ENCODE results near the gene STMN3. TPM values are rescaled to one million over a fixed set of nuclear protein-coding genes. Genes with fewer than 3 reads are reported as not detected.

The STMN3 gene
- total and polyA plus RNA-seq, 4 donors, result 0.42 to 2.9 (median 0.91) TPM

DNA sequence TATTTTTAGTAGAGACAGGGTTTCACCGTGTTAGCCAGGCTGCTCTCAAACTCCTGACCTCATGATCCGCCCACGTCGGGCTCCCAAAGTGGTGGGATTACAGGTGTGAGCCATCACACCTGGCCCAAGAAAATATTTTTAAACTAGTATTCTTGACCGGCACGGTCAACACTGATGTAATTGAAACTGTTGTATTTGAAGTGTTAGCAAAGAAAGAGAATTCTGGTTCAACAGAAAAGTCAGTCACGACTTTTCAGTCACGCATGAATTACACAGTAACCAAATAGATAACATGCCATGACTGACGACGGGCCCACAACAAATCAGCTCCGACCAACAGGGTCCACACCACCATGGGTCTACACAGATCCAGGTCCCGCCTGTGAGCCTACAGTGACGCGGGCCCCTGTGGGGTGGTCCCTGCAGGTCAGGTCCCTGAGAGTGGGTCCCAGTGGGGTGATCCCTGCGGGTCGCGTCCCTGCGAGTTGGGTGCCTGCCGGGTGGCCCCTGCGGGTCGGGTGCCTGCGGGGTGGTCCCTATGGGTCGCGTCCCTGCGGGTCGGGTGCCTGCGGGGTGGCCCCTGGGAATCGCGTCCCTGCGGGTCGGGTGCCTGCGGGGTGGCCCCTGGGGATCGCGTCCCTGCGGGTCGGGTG, 27.3 kb downstream of the STMN3 start:
- peak overlapping the region; percentile 97 to 98 for H3K27ac ChIP-seq (ENCODE audit: low read depth in 1 of 2, low read length in 2 of 2)
- peaks cover 2 to 9% (median 9%) of the 10 kb centered on the region in 4 donors for H3K4me1 ChIP-seq (ENCODE audit: control insufficient read depth in 4 of 4, insufficient read depth in 4 of 4, low read length in 3 of 4)
- WGBS, result 10% methylated on average over 36 of the region's 36 CpGs
- H3K9me3 ChIP-seq (ENCODE audit: control insufficient read depth in 4 of 4, low read length in 3 of 4), result no peaks in the 10 kb centered on the region
- peak overlapping the region; percentile 28 to 68 for H3K9ac ChIP-seq (ENCODE audit: low read depth in 1 of 2, low read length in 2 of 2)
- peak overlapping the region; percentile 55 to 92 (median 81) for H3K4me3 ChIP-seq (ENCODE audit: low read depth in 1 of 3, low read length in 3 of 3)
- peak; percentile 62 for DNase-seq (ENCODE audit: low spot score)
- H3K27me3 ChIP-seq (ENCODE audit: control insufficient read depth in 4 of 4, insufficient read depth in 4 of 4, low read length in 3 of 4), result no peaks in the 10 kb centered on the region
- TF ChIP-seq HNF4G (IDR thresholded peaks at IDR 0.05) (no peak), YY1 (IDR thresholded peaks at IDR 0.05) (no peak)
- TF ChIP-seq, protein P1, sequence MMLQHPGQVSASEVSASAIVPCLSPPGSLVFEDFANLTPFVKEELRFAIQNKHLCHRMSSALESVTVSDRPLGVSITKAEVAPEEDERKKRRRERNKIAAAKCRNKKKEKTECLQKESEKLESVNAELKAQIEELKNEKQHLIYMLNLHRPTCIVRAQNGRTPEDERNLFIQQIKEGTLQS (IDR thresholded peaks at IDR 0.05), result no peak
- no peaks in the 10 kb centered on the region for H3K36me3 ChIP-seq (ENCODE audit: control insufficient read depth in 4 of 4, insufficient read depth in 3 of 4, low read depth in 1 of 4, low read length in 3 of 4)

DNA sequence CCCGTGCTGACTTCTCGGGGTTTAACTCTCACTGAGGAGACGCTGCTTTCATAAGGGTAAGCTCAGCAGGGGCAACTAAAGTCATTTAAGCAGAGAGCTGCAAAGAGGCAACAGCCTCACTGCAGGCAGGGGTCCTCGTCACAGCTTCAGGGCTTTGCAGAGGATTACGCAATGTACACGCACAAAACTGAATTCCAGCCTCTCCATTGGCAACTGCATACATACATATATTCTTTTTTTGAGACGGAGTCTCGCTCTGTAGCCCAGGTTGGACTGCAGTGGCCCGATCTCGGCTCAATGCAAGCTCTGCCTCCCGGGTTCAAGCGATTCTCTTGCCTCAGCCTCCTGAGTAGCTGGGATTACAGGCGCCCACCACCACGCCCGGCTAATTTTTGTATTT, 28.7 kb downstream of the STMN3 start:
- Histone ChIP-seq H3K9ac (ENCODE audit: low read depth in 1 of 2, low read length in 2 of 2) (no peak overlapping the region), H3K27ac (ENCODE audit: low read depth in 1 of 2, low read length in 2 of 2) (no peak overlapping the region), H3K36me3 (ENCODE audit: control insufficient read depth in 4 of 4, insufficient read depth in 3 of 4, low read depth in 1 of 4, low read length in 3 of 4) (peaks cover 0 to under 1% (median 0%) of the 10 kb centered on the region in 4 donors), H3K27me3 (ENCODE audit: control insufficient read depth in 4 of 4, insufficient read depth in 4 of 4, low read length in 3 of 4) (no peaks in the 10 kb centered on the region), H3K9me3 (ENCODE audit: control insufficient read depth in 4 of 4, low read length in 3 of 4) (no peaks in the 10 kb centered on the region), H3K4me1 (ENCODE audit: control insufficient read depth in 4 of 4, insufficient read depth in 4 of 4, low read length in 3 of 4) (peaks cover 2 to 9% (median 9%) of the 10 kb centered on the region in 4 donors), H3K4me3 (ENCODE audit: low read depth in 1 of 3, low read length in 3 of 3) (no peak overlapping the region)
- TF ChIP-seq NR2F2 (IDR thresholded peaks at IDR 0.05) (no peak), HNF4A (conservative IDR thresholded peaks at IDR 0.05) (no peak), TAF1 (conservative IDR thresholded peaks at IDR 0.05) (no peak), RXRA (IDR thresholded peaks at IDR 0.05) (no peak), FOXA2 (IDR thresholded peaks at IDR 0.05) (no peak), EGR1 (IDR thresholded peaks at IDR 0.05; ENCODE audit: low read depth in 2 of 2) (no peak), HNF4G (IDR thresholded peaks at IDR 0.05) (no peak), FOXA1 (IDR thresholded peaks at IDR 0.05) (no peak), RAD21 (IDR thresholded peaks at IDR 0.05) (no peak), SP1 (IDR thresholded peaks at IDR 0.05) (no peak), YY1 (IDR thresholded peaks at IDR 0.05) (no peak), JUND (IDR thresholded peaks at IDR 0.05) (no peak)
- TF ChIP-seq, protein P1 (IDR thresholded peaks at IDR 0.05), result no peak
- TF ChIP-seq, protein P2, sequence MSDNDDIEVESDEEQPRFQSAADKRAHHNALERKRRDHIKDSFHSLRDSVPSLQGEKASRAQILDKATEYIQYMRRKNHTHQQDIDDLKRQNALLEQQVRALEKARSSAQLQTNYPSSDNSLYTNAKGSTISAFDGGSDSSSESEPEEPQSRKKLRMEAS (IDR thresholded peaks at IDR 0.05), result no peak
- WGBS, result 90% methylated on average over 15 of the region's 15 CpGs
- DNase-seq (ENCODE audit: low spot score), result no peak

DNA sequence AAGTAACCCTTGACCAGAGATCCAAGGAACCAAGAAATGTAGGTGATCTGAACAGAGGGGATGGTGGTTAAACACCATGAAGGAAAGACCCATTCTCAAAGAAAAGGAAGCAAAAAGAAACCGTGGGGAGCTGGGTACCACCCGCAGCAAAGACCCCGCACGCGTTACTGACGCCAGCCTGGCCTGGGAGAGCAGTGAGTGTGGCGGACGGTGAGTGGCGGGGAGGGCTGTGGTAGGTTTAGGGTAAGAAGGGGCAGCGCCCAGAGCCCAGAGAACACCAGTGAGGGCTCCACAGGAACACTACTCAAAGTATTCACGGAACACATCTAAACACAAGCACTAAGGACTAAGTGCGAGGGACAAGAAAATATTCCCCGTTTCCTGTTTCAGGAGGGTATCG, 30.5 kb downstream of the STMN3 start:
- Histone ChIP-seq H3K9ac (ENCODE audit: low read depth in 1 of 2, low read length in 2 of 2) (no peak overlapping the region), H3K27me3 (ENCODE audit: control insufficient read depth in 4 of 4, insufficient read depth in 4 of 4, low read length in 3 of 4) (no peaks in the 10 kb centered on the region), H3K4me3 (ENCODE audit: low read depth in 1 of 3, low read length in 3 of 3) (no peak overlapping the region), H3K36me3 (ENCODE audit: control insufficient read depth in 4 of 4, insufficient read depth in 3 of 4, low read depth in 1 of 4, low read length in 3 of 4) (peaks cover 3 to 18% (median 5%) of the 10 kb centered on the region in 4 donors), H3K9me3 (ENCODE audit: control insufficient read depth in 4 of 4, low read length in 3 of 4) (no peaks in the 10 kb centered on the region), H3K27ac (ENCODE audit: low read depth in 1 of 2, low read length in 2 of 2) (no peak overlapping the region), H3K4me1 (ENCODE audit: control insufficient read depth in 4 of 4, insufficient read depth in 4 of 4, low read length in 3 of 4) (peaks cover 0 to 4% (median 1%) of the 10 kb centered on the region in 4 donors)
- TF ChIP-seq, protein P3, sequence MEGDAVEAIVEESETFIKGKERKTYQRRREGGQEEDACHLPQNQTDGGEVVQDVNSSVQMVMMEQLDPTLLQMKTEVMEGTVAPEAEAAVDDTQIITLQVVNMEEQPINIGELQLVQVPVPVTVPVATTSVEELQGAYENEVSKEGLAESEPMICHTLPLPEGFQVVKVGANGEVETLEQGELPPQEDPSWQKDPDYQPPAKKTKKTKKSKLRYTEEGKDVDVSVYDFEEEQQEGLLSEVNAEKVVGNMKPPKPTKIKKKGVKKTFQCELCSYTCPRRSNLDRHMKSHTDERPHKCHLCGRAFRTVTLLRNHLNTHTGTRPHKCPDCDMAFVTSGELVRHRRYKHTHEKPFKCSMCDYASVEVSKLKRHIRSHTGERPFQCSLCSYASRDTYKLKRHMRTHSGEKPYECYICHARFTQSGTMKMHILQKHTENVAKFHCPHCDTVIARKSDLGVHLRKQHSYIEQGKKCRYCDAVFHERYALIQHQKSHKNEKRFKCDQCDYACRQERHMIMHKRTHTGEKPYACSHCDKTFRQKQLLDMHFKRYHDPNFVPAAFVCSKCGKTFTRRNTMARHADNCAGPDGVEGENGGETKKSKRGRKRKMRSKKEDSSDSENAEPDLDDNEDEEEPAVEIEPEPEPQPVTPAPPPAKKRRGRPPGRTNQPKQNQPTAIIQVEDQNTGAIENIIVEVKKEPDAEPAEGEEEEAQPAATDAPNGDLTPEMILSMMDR (IDR thresholded peaks at IDR 0.05; ENCODE audit: low read depth, low read length, missing input control), result no peak
- no peak for TF ChIP-seq FOXA2 (IDR thresholded peaks at IDR 0.05)
- DNase-seq (ENCODE audit: low spot score), result no peak
- 97% methylated on average over 14 of the region's 14 CpGs for WGBS
